HepG2 (cell line): ENCODE measurements around the gene ERMARD. TPM values are rescaled to one million over a fixed set of nuclear protein-coding genes. Genes with fewer than 3 reads are reported as not detected.
A peak's percentile ranks its signal among the peaks of the same experiment; 100 is the strongest.

Experiments used
- CBX5 ChIP-seq: sonication (generic); formaldehyde crosslinking; IDR thresholded peaks from 2 replicates; pipeline ENCODE4 v1.4.0; 2020; ENCODE audit warnings: missing genetic modification reagents, borderline replicate concordance
- CREM ChIP-seq, 2 experiments: sonication (generic) in 1 of 2; formaldehyde crosslinking in 1 of 2; IDR thresholded peaks; 2 replicates each; pipeline versions ENCODE4 v1.4.0 to v1.6.1; 2016 to 2020; ENCODE audit warnings: antibody characterized with exemption in 1 of 2, mild to moderate bottlenecking in 1 of 2, missing genetic modification reagents in 1 of 2
- DNMT1 ChIP-seq: sonication (generic); formaldehyde crosslinking; IDR thresholded peaks from 2 replicates; pipeline ENCODE4 v1.5.1; 2020; ENCODE audit warnings: mild to moderate bottlenecking, missing genetic modification reagents
- ETS1 ChIP-seq: sonication (generic); formaldehyde crosslinking; IDR thresholded peaks from 2 replicates; pipeline ENCODE4 v1.4.0; 2020; ENCODE audit warnings: missing genetic modification reagents
- EZH2 ChIP-seq: conservative IDR thresholded peaks from 2 replicates; pipeline ENCODE4 v1.6.1; 2012; ENCODE audit warnings: mild to moderate bottlenecking, low read depth, low read length, moderate library complexity
- HNF4G ChIP-seq, 2 experiments: sonication (generic) in 1 of 2; formaldehyde crosslinking in 1 of 2; IDR thresholded peaks; 2 replicates each; pipeline versions ENCODE4 v1.4.0 to v1.6.1; 2011 to 2020; ENCODE audit warnings: borderline replicate concordance in 2 of 2, low read depth in 2 of 2, mild to moderate bottlenecking in 2 of 2, low read length in 1 of 2, missing genetic modification reagents in 1 of 2, moderate library complexity in 1 of 2
- IRF2 ChIP-seq: IDR thresholded peaks from 2 replicates; pipeline ENCODE4 v1.6.1; 2018; ENCODE audit warnings: missing genetic modification reagents, missing compliant biosample characterization
- MXI1 ChIP-seq: IDR thresholded peaks from 3 replicates; pipeline ENCODE4 v1.6.1; 2012; ENCODE audit warnings: low read depth, low read length, inconsistent platforms, borderline replicate concordance
- NPAS2 ChIP-seq: sonication (generic); formaldehyde crosslinking; IDR thresholded peaks from 2 replicates; pipeline ENCODE4 v1.8.0; 2022; ENCODE audit warnings: mild to moderate bottlenecking, missing genetic modification reagents, borderline replicate concordance
- PATZ1 ChIP-seq: sonication (generic); formaldehyde crosslinking; IDR thresholded peaks from 2 replicates; pipeline ENCODE4 v1.4.0; 2020; ENCODE audit warnings: missing genetic modification reagents
- POGZ ChIP-seq: sonication (generic); formaldehyde crosslinking; IDR thresholded peaks from 2 replicates; pipeline ENCODE4 v1.4.0; 2020; ENCODE audit warnings: mild to moderate bottlenecking, missing genetic modification reagents
- RFXANK ChIP-seq: IDR thresholded peaks from 2 replicates; pipeline ENCODE4 v1.6.1; 2016
- ZFY ChIP-seq: sonication (generic); formaldehyde crosslinking; IDR thresholded peaks from 2 replicates; pipeline ENCODE4 v1.4.0; 2020; ENCODE audit warnings: missing genetic modification reagents
- ZNF207 ChIP-seq: fragments of 450-650 bp; IDR thresholded peaks from 2 replicates; pipeline ENCODE4 v1.6.1; 2016; ENCODE audit warnings: antibody characterized with exemption, borderline replicate concordance
- ZNF513 ChIP-seq: sonication (generic); formaldehyde crosslinking; conservative IDR thresholded peaks from 2 replicates; pipeline ENCODE4 v1.5.0; 2020; ENCODE audit warnings: missing genetic modification reagents
- ZNF672 ChIP-seq: sonication (generic); formaldehyde crosslinking; IDR thresholded peaks from 2 replicates; pipeline ENCODE4 v1.8.1; 2022; ENCODE audit warnings: missing genetic modification reagents
- ZNF790 ChIP-seq: sonication (generic); formaldehyde crosslinking; IDR thresholded peaks from 2 replicates; pipeline ENCODE4 v1.8.0; 2022; ENCODE audit warnings: missing genetic modification reagents, mild to moderate bottlenecking, borderline replicate concordance
- polyA plus RNA-seq, 8 experiments: library from polyadenylated mRNA; depleted of rRNA in 3 of 8; stranded (reverse) in 7 of 8; unstranded in 1 of 8; fragments of >200 nt; fragmentation: Illumina TruSeq in 4 of 8; extraction: Trizol in 4 of 8; gene quantifications; 2 replicates each; pipeline versions ENCODE4 v1.2.1 to v1.2.3, GENCODE V29; 2011 to 2016; ENCODE audit warnings: low read depth in 4 of 8, missing spikeins in 1 of 8, mixed read lengths in 1 of 8; ENCODE audit not compliant: insufficient read depth in 1 of 8
- total RNA-seq, 5 experiments: library from RNA; depleted of rRNA; stranded (reverse); fragments of >200 nt; fragmentation: Illumina TruSeq; extraction: Trizol; gene quantifications; 2 replicates each; pipeline ENCODE4 v1.2.3, GENCODE V29; 2016; ENCODE audit warnings: low read depth in 1 of 5
- TF ChIP-seq, protein P1 (sequence below): sonication (generic); formaldehyde crosslinking; IDR thresholded peaks from 2 replicates; pipeline ENCODE4 v1.4.0; 2020; ENCODE audit warnings: missing genetic modification reagents, borderline replicate concordance
- TF ChIP-seq, protein P2 (sequence below): sonication (generic); formaldehyde crosslinking; IDR thresholded peaks from 2 replicates; pipeline ENCODE4 v1.8.0; 2022; ENCODE audit warnings: mild to moderate bottlenecking, missing genetic modification reagents

ERMARD gene
- total and polyA plus RNA-seq, 2 of the 13 experiments (the other 11 are each of a cell fraction or from before 2014, with no cell fraction given) = 8.8 to 10.7 TPM

DNA sequence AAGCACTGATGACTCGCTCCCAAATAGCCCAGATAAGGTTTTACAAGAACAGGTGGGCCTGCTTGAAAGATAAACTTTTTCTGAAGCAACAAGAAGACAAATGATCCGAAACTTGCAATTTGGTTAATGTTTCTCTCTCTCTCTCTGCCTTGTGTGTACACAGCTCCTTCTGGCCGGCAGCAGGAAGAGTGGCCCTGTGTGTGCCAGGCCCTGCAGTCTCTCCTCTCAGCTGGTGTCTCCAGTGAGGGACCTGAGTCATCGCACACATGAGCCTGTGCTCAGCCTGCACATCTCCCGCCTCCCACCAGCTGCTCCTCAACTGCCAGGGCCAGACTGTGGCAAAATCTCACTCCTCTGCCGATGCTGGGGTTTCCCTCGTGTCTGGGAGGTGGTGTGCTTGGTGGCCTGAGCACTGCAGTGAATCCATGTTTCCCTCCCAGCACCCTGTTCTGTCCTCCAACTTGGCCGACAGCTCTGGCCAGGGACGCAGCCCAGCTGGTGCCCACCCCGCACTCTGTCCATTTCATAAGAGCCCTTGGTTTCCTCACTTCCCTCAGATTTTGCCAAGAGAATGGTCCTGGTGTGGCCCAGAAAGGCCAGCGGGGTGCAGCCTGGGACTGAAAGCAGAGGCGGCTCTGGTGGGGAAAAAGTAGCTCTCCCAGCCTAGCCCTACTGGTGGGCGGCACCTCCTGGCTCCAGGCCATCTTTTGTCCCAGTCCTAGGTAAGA lies 49.4 kb downstream of the ERMARD start (continued):
- no peak; the same call in 1 of the 2 replicates for TF ChIP-seq DNMT1 (CRISPR knock-in tag)
- 0 out of 2 replicates have a peak, but pooled peaks have one; percentile 17 for TF ChIP-seq RFXANK (CRISPR knock-in tag)
- TF ChIP-seq, protein P1, sequence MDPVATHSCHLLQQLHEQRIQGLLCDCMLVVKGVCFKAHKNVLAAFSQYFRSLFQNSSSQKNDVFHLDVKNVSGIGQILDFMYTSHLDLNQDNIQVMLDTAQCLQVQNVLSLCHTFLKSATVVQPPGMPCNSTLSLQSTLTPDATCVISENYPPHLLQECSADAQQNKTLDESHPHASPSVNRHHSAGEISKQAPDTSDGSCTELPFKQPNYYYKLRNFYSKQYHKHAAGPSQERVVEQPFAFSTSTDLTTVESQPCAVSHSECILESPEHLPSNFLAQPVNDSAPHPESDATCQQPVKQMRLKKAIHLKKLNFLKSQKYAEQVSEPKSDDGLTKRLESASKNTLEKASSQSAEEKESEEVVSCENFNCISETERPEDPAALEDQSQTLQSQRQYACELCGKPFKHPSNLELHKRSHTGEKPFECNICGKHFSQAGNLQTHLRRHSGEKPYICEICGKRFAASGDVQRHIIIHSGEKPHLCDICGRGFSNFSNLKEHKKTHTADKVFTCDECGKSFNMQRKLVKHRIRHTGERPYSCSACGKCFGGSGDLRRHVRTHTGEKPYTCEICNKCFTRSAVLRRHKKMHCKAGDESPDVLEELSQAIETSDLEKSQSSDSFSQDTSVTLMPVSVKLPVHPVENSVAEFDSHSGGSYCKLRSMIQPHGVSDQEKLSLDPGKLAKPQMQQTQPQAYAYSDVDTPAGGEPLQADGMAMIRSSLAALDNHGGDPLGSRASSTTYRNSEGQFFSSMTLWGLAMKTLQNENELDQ (CRISPR knock-in tag) = no peak
- TF ChIP-seq, protein P2, sequence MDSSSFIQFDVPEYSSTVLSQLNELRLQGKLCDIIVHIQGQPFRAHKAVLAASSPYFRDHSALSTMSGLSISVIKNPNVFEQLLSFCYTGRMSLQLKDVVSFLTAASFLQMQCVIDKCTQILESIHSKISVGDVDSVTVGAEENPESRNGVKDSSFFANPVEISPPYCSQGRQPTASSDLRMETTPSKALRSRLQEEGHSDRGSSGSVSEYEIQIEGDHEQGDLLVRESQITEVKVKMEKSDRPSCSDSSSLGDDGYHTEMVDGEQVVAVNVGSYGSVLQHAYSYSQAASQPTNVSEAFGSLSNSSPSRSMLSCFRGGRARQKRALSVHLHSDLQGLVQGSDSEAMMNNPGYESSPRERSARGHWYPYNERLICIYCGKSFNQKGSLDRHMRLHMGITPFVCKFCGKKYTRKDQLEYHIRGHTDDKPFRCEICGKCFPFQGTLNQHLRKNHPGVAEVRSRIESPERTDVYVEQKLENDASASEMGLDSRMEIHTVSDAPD = 0 out of 2 replicates have a peak, but pooled peaks have one; percentile 72
- no peak for TF ChIP-seq NPAS2 (CRISPR knock-in tag)
- TF ChIP-seq ZNF672 (CRISPR knock-in tag) = no peak
- TF ChIP-seq EZH2 = no peak
- no peak for TF ChIP-seq ZNF207
- TF ChIP-seq PATZ1 = peak; percentile 50; the same call in 1 of the 2 replicates
- peak; percentile 65; the same call in 1 of the 2 replicates for TF ChIP-seq ETS1 (CRISPR knock-in tag)
- peak; percentile 83; the same call in 2 of the 3 replicates for TF ChIP-seq MXI1
- TF ChIP-seq CBX5 (CRISPR knock-in tag) = peak; percentile 94; the same call in 1 of the 2 replicates
- no peak for TF ChIP-seq HNF4G (IDR thresholded peaks at IDR 0.05; ENCODE audit: borderline replicate concordance, low read depth, low read length)
- TF ChIP-seq HNF4G (CRISPR knock-in tag; IDR thresholded peaks at IDR 0.05; ENCODE audit: borderline replicate concordance, low read depth) = peak; percentile 67; the same call in 1 of the 2 replicates
- peak; percentile 46; the same call in 1 of the 2 replicates for TF ChIP-seq IRF2 (CRISPR knock-in tag)
- no peak for TF ChIP-seq POGZ (CRISPR knock-in tag)
- no peak for TF ChIP-seq ZNF513
- peak; percentile 78 for TF ChIP-seq CREM (IDR thresholded peaks at IDR 0.05)
- TF ChIP-seq CREM (CRISPR knock-in tag; IDR thresholded peaks at IDR 0.05) = no peak
- TF ChIP-seq ZNF790 (CRISPR knock-in tag) = no peak
- peak; percentile 77 for TF ChIP-seq ZFY
